ENCODE data around the gene BRSK2.

GRCh38 chr11:1341928-1342524 is 47.7 kb upstream of the BRSK2 start:
- TF ChIP-seq MXI1 (IDR thresholded peaks at IDR 0.05; ENCODE audit: borderline replicate concordance, low read depth, low read length), result no peak
- TF ChIP-seq SMC3 (IDR thresholded peaks at IDR 0.05; ENCODE audit: low read depth, low read length), result no peak
- TF ChIP-seq RCOR1 (IDR thresholded peaks at IDR 0.05; ENCODE audit: insufficient replicate concordance, low read length), result no peak
- no peak for TF ChIP-seq POLR2A (IDR thresholded peaks at IDR 0.05; ENCODE audit: low read depth, low read length)
- TF ChIP-seq CTCF (conservative IDR thresholded peaks at IDR 0.05; ENCODE audit: low read depth, low read length), result no peak
- no peak for TF ChIP-seq ELK1 (IDR thresholded peaks at IDR 0.05; ENCODE audit: borderline replicate concordance, low read depth, low read length)

Measured in IMR-90 (cell line).